HCT116 (cell line): Measurements from ENCODE around the gene PEAK3. TPM values are rescaled to one million over a fixed set of nuclear protein-coding genes. Genes with fewer than 3 reads are reported as not detected.

Experiments
- ATAC-seq: fragments of 200-7000 bp; cut with Tn5 transposase; 2 replicates; pipeline ENCODE4 v1.9.1; 2020; ENCODE audit warnings: mild to moderate bottlenecking, moderate library complexity
- BruUV-seq: library from RNA; stranded (reverse); fragments of 400-500 nt; replicated peaks from 2 replicates; lab custom pipeline; 2021; lab: Mats Ljungman, UMichigan
- CTCF ChIA-PET: fragments of 300-600 bp; sonication (Branson Sonifier 250); formaldehyde crosslinking; loops from one replicate; lab custom pipeline; 2021; ENCODE audit warnings: antibody characterized with exemption; lab: Charles Lee
- POLR2A ChIA-PET: fragments of 300-600, 350-600 bp; sonication (Branson Sonifier 250); formaldehyde crosslinking; loops from one replicate; lab custom pipeline; 2021; ENCODE audit warnings: antibody characterized with exemption; lab: Charles Lee
- RAD21 ChIA-PET, 2 experiments: fragments of 300-600 bp; sonication (Branson Sonifier 250); formaldehyde crosslinking; loops; one replicate each; lab custom pipeline; 2023; ENCODE audit warnings: low total read pairs in 2 of 2; ENCODE audit not compliant: uncharacterized antibody in 2 of 2, unreplicated experiment in 2 of 2, low non-redundant PET in 1 of 2; lab: Charles Lee
- DNase-seq: peaks from one replicate; pipeline ENCODE4 v3.0.0-alpha.2; 2010; ENCODE audit warnings: low read depth, low spot score
- H2AFZ ChIP-seq: fragments of 200-600 bp; shearing (Covaris generic), sonication (generic); 2 replicates; pipeline ENCODE4 v1.6.1; 2017; ENCODE audit warnings: low read depth, mixed run types, mixed read lengths, antibody characterized with exemption, low read length; ENCODE audit not compliant: poor library complexity, severe bottlenecking
- H3K27ac ChIP-seq: 2 replicates; pipeline ENCODE4 v1.5.1; 2012; ENCODE audit warnings: low read depth, low read length
- H3K27me3 ChIP-seq: fragments of 200-600 bp; sonication (generic); 2 replicates; pipeline ENCODE4 v1.6.1; 2016; ENCODE audit warnings: mixed run types, low read length, mixed read lengths; ENCODE audit not compliant: insufficient read depth
- H3K36me3 ChIP-seq, 2 experiments: fragments of 200-500 bp in 1 of 2; fragments of 200-600 bp in 1 of 2; sonication (Bioruptor generic) in 1 of 2; sonication (generic) in 1 of 2; 2 replicates each; pipeline versions ENCODE4 v1.5.1 to v1.6.1; 2014 to 2016; ENCODE audit warnings: low read length in 2 of 2, inconsistent platforms in 1 of 2, mixed read lengths in 1 of 2, mixed run types in 1 of 2; ENCODE audit not compliant: insufficient read depth in 2 of 2, control insufficient read depth in 1 of 2
- H3K4me1 ChIP-seq, 2 experiments: fragments of 200-600 bp in 1 of 2; sonication (generic) in 1 of 2; 2 replicates each; pipeline versions ENCODE4 v1.5.1 to v1.6.1; 2012 to 2017; ENCODE audit warnings: low read length in 2 of 2, inconsistent platforms in 1 of 2, mild to moderate bottlenecking in 1 of 2, mixed read lengths in 1 of 2, mixed run types in 1 of 2, moderate library complexity in 1 of 2; ENCODE audit not compliant: insufficient read depth in 2 of 2, control insufficient read depth in 1 of 2
- H3K4me2 ChIP-seq: fragments of 200-600 bp; sonication (generic); 2 replicates; pipeline ENCODE4 v1.6.1; 2017; ENCODE audit warnings: mixed run types, low read length, mixed read lengths
- H3K4me3 ChIP-seq, 2 experiments: fragments of 200-600 bp in 1 of 2; sonication (generic) in 1 of 2; replicated peaks in 1 of 2; 2 replicates each; pipeline ENCODE4 v1.5.1; 2011 to 2016; ENCODE audit warnings: low read length in 2 of 2, control low read depth in 1 of 2, low read depth in 1 of 2, mild to moderate bottlenecking in 1 of 2, mixed read lengths in 1 of 2, mixed run types in 1 of 2
- H3K79me2 ChIP-seq: fragments of 200-600 bp; sonication (generic); 2 replicates; pipeline ENCODE4 v1.6.1; 2017; ENCODE audit warnings: mild to moderate bottlenecking, mixed run types, low read length, moderate library complexity, mixed read lengths; ENCODE audit not compliant: insufficient read depth
- H3K9ac ChIP-seq: fragments of 200-600 bp; sonication (generic); 2 replicates; pipeline ENCODE4 v1.6.1; 2016; ENCODE audit warnings: low read length, mixed read lengths
- H3K9me2 ChIP-seq: fragments of 200-600 bp; sonication (generic), shearing (Covaris generic); 2 replicates; pipeline ENCODE4 v1.6.1; 2017; ENCODE audit warnings: mixed run types, mild to moderate bottlenecking, moderate library complexity; ENCODE audit not compliant: insufficient read depth
- H3K9me3 ChIP-seq, 2 experiments: fragments of 200-500 bp in 1 of 2; fragments of 200-600 bp in 1 of 2; sonication (Bioruptor generic) in 1 of 2; sonication (generic) in 1 of 2; 2 replicates each; pipeline ENCODE4 v1.6.1; 2014 to 2017; ENCODE audit warnings: low read length in 2 of 2, mixed read lengths in 2 of 2, inconsistent platforms in 1 of 2, low read depth in 1 of 2, mild to moderate bottlenecking in 1 of 2, mixed run types in 1 of 2, moderate library complexity in 1 of 2; ENCODE audit not compliant: control insufficient read depth in 1 of 2, insufficient read depth in 1 of 2
- H4K20me1 ChIP-seq: fragments of 200-600 bp; sonication (generic), shearing (Covaris generic); 2 replicates; pipeline ENCODE4 v1.6.1; 2017; ENCODE audit warnings: mixed run types, mild to moderate bottlenecking, moderate library complexity; ENCODE audit not compliant: insufficient read depth
- CEBPB ChIP-seq: IDR thresholded peaks from 2 replicates; pipeline ENCODE4 v1.6.1; 2012; ENCODE audit warnings: low read depth
- CTCF ChIP-seq, 3 experiments: fragments of 200-600 bp in 1 of 3; sonication (generic) in 1 of 3; IDR thresholded peaks in 2 of 3; conservative IDR thresholded peaks in 1 of 3; 2 replicates each; pipeline ENCODE4 v1.5.1; 2012 to 2017; ENCODE audit warnings: low read depth in 2 of 3, low read length in 2 of 3, antibody characterized with exemption in 1 of 3, borderline replicate concordance in 1 of 3, control low read depth in 1 of 3, mild to moderate bottlenecking in 1 of 3, mixed read lengths in 1 of 3, mixed run types in 1 of 3, moderate library complexity in 1 of 3; ENCODE audit not compliant: insufficient read depth in 1 of 3
- EGR1 ChIP-seq: IDR thresholded peaks from 2 replicates; pipeline ENCODE4 v1.6.1; 2012; ENCODE audit warnings: low read depth
- EZH2 ChIP-seq: fragments of 200-600 bp; sonication (generic); IDR thresholded peaks from 2 replicates; pipeline ENCODE4 v1.6.1; 2017; ENCODE audit warnings: antibody characterized with exemption, mixed run types
- FOSL1 ChIP-seq: IDR thresholded peaks from 2 replicates; pipeline ENCODE4 v1.6.1; 2012; ENCODE audit warnings: low read depth
- MAX ChIP-seq: IDR thresholded peaks from 2 replicates; pipeline ENCODE4 v1.6.1; 2012
- RAD21 ChIP-seq: IDR thresholded peaks from 2 replicates; pipeline ENCODE4 v1.6.1; 2012; ENCODE audit warnings: low read depth, mild to moderate bottlenecking
- SP1 ChIP-seq: IDR thresholded peaks from 2 replicates; pipeline ENCODE4 v1.6.1; 2012; ENCODE audit warnings: low read depth
- TCF7L2 ChIP-seq: IDR thresholded peaks from 2 replicates; pipeline ENCODE4 v1.7.0; 2011; ENCODE audit warnings: borderline replicate concordance, inconsistent platforms; ENCODE audit not compliant: insufficient read depth, insufficient read length; ENCODE audit errors: extremely low read depth
- ZBTB33 ChIP-seq: IDR thresholded peaks from 2 replicates; pipeline ENCODE4 v1.6.1; 2011; ENCODE audit warnings: mild to moderate bottlenecking, low read length, moderate library complexity; ENCODE audit not compliant: insufficient replicate concordance; ENCODE audit errors: extremely low read depth
- ZFX ChIP-seq: fragments of 450-650 bp; IDR thresholded peaks from 2 replicates; pipeline ENCODE4 v1.6.1; 2017
- intact Hi-C: fragments of 100-400 bp; cut with micrococcal nuclease; formaldehyde crosslinking; loops from 2 replicates; pipeline ENCODE4 v1.10.0; 2022
- total RNA-seq: library from RNA; stranded (reverse); gene quantifications from one replicate; pipeline ENCODE4 v1.2.1, GENCODE V29; 2021; ENCODE audit not compliant: unreplicated experiment

The PEAK3 gene
- total RNA-seq, 1 experiment from 2014 or later = not detected

GRCh38 chr19:2329149-2329478, 47.1 kb upstream of the PEAK3 start:
- intact Hi-C loops = loop anchor here (5.0 kb wide), 1 partner anchor 63 kb away; no protein-coding TSS in a partner anchor
- Histone ChIP-seq H3K4me1 (peaks cover 19 to 28% of the 10 kb centered on the region in 2 experiments), H3K4me2 (peak overlapping the region; percentile 87), H2AFZ (no peak overlapping the region), H3K4me3 (peak overlapping the region; percentile 96), H3K9me3 (no peaks in the 10 kb centered on the region), H3K27me3 (no peaks in the 10 kb centered on the region), H3K27ac (peak overlapping the region; percentile 98), H3K79me2 (peaks cover 86% of the 10 kb centered on the region), H3K9me2 (no peaks in the 10 kb centered on the region), H3K9ac (peak overlapping the region; percentile 96), H3K36me3 (peaks cover 5 to 6% of the 10 kb centered on the region in 2 experiments; a peak in 2 of 4 replicates), H4K20me1 (no peaks in the 10 kb centered on the region)
- DNase-seq = no peak
- BruUV-seq = no TSS peak
- ATAC-seq = no peak
- no peak for TF ChIP-seq EGR1
- no peak for TF ChIP-seq ZFX
- no peak for TF ChIP-seq CEBPB
- TF ChIP-seq TCF7L2 = no peak
- TF ChIP-seq FOSL1 = no peak
- no peak for TF ChIP-seq MAX
- no peak for TF ChIP-seq EZH2
- no peak for TF ChIP-seq SP1
- no peak for TF ChIP-seq CTCF (IDR thresholded peaks at IDR 0.05 in 2 of 3, conservative IDR thresholded peaks at IDR 0.05 in 1 of 3; ENCODE audit: borderline replicate concordance in 1 of 3, insufficient read depth in 1 of 3, low read depth in 2 of 3, low read length in 2 of 3)
- TF ChIP-seq RAD21 = no peak
- TF ChIP-seq ZBTB33 = no peak
- CTCF ChIA-PET = no interaction called here
- RAD21 ChIA-PET = interaction anchor here in 1 of 2 experiments (1.3 kb wide), 1 partner anchor 56 kb away, joined by 4 read pairs; no protein-coding TSS in a partner anchor
- POLR2A ChIA-PET = no interaction called here
